HG02610 (cell line): ENCODE measurements around the gene MKRN2OS.

Experiments used
- ATAC-seq: cut with Tn5 transposase; IDR thresholded peaks from one replicate; pipeline ENCODE4 v1.9.1; 2021; ENCODE audit warnings: mild to moderate bottlenecking, moderate library complexity; ENCODE audit not compliant: unreplicated experiment

Gene MKRN2OS

GRCh38 chr3:12515631-12516030 lies 29.7 kb downstream of the MKRN2OS start:
- no peak for ATAC-seq

DNA sequence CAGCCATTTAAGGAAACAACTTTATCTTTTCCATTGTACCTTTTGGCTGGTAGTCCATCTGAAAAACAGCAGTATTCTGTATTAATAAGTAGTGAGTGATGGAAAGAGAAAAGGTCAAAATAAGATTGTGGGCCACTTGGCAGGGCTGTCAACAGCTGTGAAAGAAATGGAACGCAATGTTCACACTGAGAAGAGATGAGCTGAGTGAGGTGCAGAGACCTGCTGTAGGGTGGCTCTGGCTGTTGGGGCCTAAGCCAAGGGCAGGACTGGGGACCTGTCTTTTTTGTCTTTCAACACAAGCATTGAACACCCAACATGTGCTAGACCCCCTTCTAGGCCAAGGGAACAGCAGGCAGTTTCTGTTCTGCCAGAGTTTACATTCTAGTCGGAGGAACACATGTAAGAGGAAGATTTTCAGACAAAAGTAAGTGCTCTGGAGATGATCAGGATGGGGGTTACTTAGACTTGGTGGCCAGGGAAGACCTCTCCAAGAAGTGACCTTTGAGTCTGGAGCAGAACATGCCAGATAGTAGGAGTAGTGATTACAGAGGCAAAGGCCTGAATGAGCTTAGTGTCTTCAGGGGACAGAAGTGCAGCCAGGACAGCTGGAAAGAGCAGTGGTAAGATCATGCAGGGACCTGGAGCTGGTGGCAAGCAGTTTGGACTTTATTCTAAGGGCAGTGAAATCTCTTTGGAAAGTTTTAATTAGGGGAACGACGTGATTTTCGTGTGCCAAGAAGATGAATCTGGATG lies 31.4 kb downstream of the MKRN2OS start:
- ATAC-seq, result no peak

GRCh38 chr3:12512534-12513118 lies 32.7 kb downstream of the MKRN2OS start:
- no peak for ATAC-seq

DNA sequence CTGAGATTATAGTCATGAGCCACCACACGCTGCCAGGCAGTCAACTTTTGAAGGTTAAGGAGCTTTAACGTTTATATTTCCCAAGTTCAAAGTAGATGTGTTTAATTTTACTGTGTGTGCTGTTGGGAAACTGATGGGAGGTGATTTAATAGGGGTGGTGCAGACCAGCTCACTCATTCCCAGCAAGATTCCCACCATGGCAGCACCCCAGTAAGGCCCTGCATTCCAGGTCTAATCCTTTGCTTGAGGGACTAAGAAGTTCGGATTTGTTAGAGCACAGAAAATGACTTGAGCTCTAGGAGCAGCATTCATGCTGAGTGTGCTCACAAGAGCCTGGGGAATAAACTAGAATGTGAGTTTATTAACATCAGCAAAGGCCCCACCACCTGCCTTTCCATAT lies 35.8 kb downstream of the MKRN2OS start:
- ATAC-seq, result no peak

DNA sequence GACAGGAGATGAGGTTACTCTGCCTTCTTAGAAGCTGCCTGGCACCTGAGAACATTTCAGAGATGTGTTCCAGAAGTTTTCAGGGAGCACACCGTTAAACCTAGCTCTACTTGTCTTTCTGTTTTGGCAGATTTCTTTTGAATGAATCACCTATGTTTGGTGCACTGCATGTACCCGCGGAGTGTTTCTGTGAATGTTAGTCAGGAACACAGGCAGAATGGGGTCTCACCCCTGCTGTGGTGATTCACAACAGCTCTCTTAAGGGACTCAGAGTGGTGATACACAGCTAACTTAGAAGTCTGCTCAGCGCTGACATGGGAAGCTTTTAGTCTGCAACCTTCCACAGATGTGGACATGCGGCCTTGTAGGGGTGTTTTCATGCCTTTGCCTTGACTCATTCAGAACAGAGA lies 37.0 kb downstream of the MKRN2OS start:
- no peak for ATAC-seq

DNA sequence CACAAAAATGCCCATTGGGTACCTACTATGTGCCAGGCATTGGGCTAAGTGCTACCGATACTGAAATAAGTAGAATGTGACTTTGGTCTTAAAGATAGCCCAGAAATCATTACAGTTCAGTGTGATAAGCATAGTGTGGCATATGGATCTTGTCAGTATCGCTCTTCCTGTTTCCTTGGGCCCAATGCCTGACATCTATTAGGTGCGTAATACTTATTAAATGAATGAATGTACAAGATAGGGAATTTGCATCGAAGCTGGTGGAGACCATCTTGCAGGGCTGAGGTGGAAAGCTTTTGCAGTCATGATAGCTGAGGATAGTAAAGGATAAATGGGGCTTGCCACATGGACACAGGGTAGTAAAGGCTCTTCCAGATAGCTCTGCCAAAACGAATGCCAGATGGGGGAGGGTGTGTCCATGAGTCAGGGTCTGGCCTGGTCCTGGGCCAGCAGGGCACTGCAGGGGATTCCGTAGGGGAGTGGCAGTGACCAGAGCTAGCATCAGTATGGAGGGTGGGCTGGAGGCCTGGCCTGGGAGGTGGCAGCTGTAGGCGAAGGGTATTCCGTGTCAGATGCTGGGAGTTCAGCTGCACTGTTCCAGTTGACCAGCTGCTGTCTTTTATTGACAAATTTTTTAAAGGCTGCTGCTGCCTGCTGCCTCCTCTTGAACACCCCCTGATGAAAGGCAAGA lies 37.6 kb downstream of the MKRN2OS start:
- ATAC-seq, result no peak

DNA sequence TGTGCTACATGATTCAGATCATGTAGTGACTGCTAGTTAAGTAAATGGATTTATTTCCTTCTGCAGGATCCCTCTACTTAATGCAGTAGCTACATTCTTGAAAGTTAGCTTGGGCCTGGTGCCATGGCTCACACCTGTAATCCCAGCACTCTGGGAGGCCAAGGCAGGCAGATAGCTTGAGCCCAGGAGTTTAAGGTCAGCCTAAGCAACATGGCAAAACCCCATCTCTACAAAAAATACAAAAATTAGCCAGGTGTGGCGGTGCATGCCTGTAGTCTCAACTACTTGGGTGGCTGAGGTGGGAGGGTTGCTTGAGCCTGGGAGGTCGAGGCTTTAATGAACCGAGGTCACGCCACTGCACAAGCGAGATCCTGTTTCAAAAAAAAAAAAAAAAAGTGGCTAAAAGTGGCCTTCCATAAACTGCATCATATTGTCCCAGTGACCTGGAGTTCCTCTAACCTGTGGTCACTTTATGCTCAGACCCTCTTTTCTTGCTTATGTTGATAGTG lies 39.0 kb downstream of the MKRN2OS start:
- ATAC-seq, result no peak

GRCh38 chr3:12503126-12503957 lies 42.0 kb downstream of the MKRN2OS start:
- ATAC-seq, result no peak

DNA sequence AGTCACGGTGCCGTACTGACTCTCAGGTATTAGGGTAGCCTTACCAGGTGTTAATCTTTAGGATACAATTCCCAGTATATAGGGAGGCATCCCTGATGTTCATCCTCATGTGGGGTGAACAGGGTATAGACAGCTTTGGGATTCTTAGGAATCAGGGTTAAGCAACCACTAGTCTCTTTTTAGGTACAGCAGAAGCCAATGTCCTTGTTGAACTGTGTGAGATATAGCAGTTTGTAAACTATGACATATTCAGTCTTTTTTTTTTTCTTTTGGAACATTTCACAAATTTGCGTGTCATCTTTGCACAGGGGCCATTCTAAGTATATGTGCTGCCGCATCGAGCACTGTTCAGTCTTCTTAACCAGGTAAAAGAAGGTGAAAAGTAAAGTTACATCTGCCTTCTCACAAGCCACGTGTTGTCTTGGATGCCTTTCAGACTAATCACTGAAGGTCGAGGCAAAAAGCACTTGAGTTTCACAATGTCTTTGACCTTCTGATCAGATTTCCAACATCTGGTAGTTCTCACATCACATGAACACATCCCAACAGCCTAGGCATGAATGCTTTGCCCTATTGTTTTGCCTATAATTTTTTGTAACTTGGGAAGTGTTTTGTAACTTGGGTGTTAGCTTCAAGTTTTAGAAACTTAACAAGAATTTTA lies 43.8 kb downstream of the MKRN2OS start:
- no peak for ATAC-seq

- no peak for ATAC-seq
These were observed 45.8 kb downstream of the MKRN2OS start for GRCh38 chr3:12499474-12499873.

DNA sequence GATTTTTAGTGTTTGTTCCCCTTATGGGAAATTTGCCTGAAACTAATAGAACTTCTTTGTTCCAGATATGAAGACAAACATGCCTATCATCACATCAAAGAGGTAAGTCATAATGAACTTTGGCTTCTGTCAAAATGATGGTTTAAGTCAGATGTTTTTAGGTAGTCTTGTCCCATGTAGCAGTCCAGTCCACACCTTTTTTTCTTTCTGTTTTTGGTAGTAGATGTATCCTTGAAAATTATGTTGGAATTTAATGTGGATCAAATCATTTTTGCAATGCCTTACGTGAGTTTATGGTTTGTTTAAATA lies 48.9 kb downstream of the MKRN2OS start:
- ATAC-seq, result no peak

DNA sequence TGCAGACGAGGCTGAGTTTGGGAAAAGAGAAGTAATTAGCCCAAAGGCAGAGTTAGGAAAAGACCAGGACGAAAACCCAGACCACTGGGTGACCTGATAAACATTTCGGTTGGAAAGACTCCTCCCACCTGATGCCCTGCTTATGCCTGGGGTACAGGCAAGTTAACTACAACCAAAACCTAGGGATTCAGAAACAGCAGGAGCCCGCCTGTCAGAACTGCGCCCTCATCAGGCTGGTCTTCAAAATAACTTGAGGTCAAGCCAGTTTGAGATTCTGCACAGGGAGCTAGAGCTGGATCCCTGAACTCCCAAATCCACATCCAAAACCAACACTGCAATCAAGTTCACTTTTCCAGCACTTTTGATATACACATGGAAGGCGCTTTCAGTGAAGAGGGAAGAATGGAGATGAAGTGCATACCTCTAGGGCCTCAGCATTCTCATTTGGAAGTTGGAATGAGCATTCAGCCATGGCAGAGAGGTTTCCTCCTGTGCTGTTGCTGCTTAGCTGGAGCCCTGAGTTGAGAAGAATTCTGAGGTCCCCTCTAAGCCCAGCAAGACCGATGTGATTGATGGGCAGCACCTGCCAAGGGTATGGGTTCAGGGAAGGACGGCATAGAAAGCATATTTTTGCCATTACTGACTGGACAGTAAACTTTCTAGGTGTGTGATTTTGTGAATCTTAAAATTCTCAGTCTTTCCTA lies 49.4 kb downstream of the MKRN2OS start:
- no peak for ATAC-seq

DNA sequence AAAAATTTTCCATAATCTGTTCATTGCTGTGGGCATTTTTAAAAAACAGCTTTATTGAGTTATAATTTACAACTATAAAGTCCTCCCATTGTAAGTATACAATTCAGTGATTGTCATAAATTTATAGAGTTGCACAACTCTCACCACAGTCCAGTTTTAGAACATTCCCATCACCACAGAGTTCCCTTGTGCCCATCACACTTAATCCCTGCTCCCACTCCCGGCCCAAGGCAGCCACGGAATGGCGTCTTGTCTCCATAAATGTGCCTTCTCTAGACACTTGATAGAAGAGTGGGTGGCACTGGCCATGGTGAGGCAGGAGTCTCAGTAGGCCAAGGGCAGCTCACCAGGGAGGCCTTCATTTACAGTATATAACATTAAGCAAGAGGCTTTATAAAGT lies 54.8 kb downstream of the MKRN2OS start:
- ATAC-seq, result no peak

DNA sequence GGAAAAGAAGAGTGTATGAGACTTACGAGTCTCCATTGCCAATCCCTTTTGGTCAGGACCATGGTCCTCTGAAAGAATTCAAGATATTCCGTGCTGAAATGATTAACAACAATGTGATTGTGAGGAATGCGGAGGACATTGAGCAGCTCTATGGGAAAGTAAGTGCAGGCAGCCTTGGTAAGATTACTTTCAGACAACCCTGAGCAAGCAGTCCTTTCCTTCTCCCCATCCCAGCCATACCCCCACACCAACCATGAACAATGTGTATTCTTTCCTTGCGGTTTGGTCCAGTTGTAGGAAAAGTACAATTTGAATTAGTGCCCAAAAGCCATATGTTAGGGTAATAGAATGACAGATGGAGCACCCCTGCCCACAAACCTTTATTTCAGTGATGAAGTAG lies 55.5 kb downstream of the MKRN2OS start:
- ATAC-seq, result no peak
